SK-N-SH (cell line): ENCODE data around the gene KIF25.

Experiments
- CHD2 ChIP-seq: fragments of 150-350 bp; IDR thresholded peaks from 2 replicates; pipeline ENCODE4 v1.6.1; 2018; ENCODE audit warnings: low read length; ENCODE audit not compliant: partially characterized antibody
- CTCF ChIP-seq: fragments of 200-600 bp; sonication (generic); IDR thresholded peaks from 2 replicates; pipeline ENCODE4 v1.6.1; 2017; ENCODE audit warnings: antibody characterized with exemption, mild to moderate bottlenecking, moderate library complexity
- ELF1 ChIP-seq: IDR thresholded peaks from 2 replicates; pipeline ENCODE4 v1.4.0; 2012
- EZH2phosphoT487 ChIP-seq: fragments of 200-600 bp; sonication (generic); IDR thresholded peaks from 2 replicates; pipeline ENCODE4 v1.6.1; 2017; ENCODE audit warnings: low read depth, mixed run types, mild to moderate bottlenecking, antibody characterized with exemption, moderate library complexity, borderline replicate concordance
- FOSL2 ChIP-seq: IDR thresholded peaks from 2 replicates; pipeline ENCODE4 v1.4.0; 2012; ENCODE audit warnings: low read depth, mild to moderate bottlenecking, moderate library complexity, borderline replicate concordance
- IRF3 ChIP-seq: fragments of 150-350 bp; IDR thresholded peaks from 2 replicates; pipeline ENCODE4 v1.6.1; 2016; ENCODE audit warnings: mild to moderate bottlenecking, low read depth, low read length
- JUND ChIP-seq: IDR thresholded peaks from 2 replicates; pipeline ENCODE4 v1.4.0; 2012
- MAX ChIP-seq: IDR thresholded peaks from 2 replicates; pipeline ENCODE4 v1.4.0; 2012; ENCODE audit warnings: low read depth
- PBX3 ChIP-seq: IDR thresholded peaks from 2 replicates; pipeline ENCODE4; 2012
- POLR2AphosphoS5 ChIP-seq: IDR thresholded peaks from 2 replicates; pipeline ENCODE4 v1.6.1; 2012; ENCODE audit warnings: low read depth, low read length
- RAD21 ChIP-seq: IDR thresholded peaks from 2 replicates; pipeline ENCODE4 v1.6.1; 2012; ENCODE audit warnings: mild to moderate bottlenecking, low read length
- TCF12 ChIP-seq: IDR thresholded peaks from 2 replicates; pipeline ENCODE4 v1.4.0; 2012
- TEAD4 ChIP-seq: IDR thresholded peaks from 2 replicates; pipeline ENCODE4 v1.4.0; 2012; ENCODE audit warnings: mild to moderate bottlenecking, borderline replicate concordance; ENCODE audit not compliant: insufficient read depth
- YY1 ChIP-seq: IDR thresholded peaks from 2 replicates; pipeline ENCODE4 v1.4.0; 2012; ENCODE audit warnings: low read depth, mild to moderate bottlenecking

GRCh38 chr6:168030218-168030746 lies 32.8 kb downstream of the KIF25 start:
- TF ChIP-seq ELF1, result no peak
- no peak for TF ChIP-seq CTCF
- TF ChIP-seq IRF3, result no peak
- TF ChIP-seq RAD21, result no peak
- no peak for TF ChIP-seq POLR2AphosphoS5
- no peak for TF ChIP-seq YY1
- TF ChIP-seq JUND, result no peak
- no peak for TF ChIP-seq TEAD4
- TF ChIP-seq MAX, result no peak
- no peak for TF ChIP-seq PBX3
- TF ChIP-seq FOSL2, result no peak
- no peak for TF ChIP-seq TCF12
- no peak for TF ChIP-seq EZH2phosphoT487
- no peak for TF ChIP-seq CHD2
